Measurements from ENCODE around the gene FAM161B.
A peak's percentile ranks its signal among the peaks of the same experiment; 100 is the strongest.
"Not testable (repeated sequence)": the region's sequence is repeated elsewhere in the genome, so short reads cannot be mapped to it uniquely, and the experiment has no call there.

Gene FAM161B

GRCh38 chr14:73942180-73942579 is 7.7 kb downstream of the FAM161B start:
- no peak for DNase-seq

DNA sequence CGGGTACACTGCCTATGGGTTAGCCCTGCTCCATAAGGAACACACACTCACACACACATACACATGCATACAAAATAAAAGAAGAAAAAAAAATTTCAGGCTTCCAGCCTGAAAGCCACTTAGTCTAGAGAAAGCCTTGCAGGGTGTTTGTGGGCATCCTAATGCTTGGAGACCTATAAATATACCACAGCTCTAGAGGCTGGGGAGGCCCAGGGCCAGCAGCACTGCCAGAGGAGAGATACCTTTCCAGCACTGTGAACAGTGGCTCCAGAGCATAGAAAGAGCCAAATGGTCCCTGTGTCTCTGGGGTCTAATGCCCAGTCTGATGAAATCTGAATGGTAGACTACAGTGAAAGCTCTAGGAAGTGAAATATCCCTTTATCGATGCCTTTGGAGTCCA is 12.9 kb downstream of the FAM161B start:
- DNase-seq: no peak

DNA sequence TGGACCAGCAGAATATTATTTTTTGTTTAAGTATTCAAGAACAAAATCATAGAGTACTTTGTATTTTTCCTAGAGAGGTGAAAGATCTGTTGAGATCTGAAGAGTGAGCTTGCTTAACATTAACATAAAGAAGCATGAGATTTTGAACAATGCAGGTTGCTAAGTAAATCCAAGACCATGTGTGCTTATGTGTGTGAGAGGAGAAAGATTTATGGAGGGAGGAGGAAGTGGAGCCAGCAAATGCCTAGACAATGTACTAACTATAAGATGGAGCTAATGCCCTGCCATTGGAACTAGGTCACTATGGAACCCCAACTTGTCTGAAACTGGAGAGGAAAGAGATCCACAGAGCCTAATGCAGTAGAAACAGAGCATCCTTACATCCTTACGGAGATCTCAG is 13.3 kb downstream of the FAM161B start:
- no peak for DNase-seq

GRCh38 chr14:73935666-73936065 is 14.2 kb downstream of the FAM161B start:
- no peak for DNase-seq

- no peak for DNase-seq
Measured at GRCh38 chr14:73924337-73924736, 25.6 kb downstream of the FAM161B start.

DNA sequence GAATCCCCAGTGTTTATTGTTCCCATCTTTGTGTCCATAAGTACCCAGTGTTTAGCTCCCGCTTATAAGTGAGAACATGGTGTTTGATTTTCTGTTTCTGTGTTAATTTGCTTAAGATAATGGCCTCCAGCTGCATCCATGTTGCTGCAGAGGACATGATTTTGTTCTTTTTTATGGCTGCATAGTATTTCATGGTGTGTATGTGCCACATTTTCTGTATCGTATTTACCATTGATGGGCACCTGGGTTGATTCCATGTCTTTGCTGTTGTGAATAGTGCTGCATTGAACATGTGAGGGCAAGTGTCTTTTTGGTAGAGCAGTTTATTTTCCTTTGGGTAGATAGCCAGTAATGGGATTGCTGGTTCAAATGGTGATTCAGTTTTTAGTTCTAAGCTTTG is 30.4 kb downstream of the FAM161B start:
- not testable (repeated sequence) for DNase-seq

DNA sequence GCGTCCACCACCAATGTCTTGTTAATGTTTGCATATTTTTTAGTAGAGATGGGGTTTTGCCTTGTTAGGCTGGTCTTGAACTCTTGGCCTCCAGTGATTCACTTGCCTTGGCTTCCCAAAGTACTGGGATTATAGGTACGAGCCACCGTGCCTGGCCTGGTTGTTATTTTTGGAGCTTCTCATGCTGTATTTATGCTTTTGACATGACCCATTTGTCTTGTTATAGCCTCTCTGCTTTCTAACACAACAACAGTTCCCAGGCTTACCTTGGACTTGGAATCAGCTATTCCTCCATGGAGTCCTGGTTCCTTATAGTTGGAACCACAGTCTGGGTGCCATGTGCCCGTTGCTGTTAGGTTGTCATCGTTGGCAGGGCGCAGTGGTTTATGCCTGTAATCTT is 33.6 kb downstream of the FAM161B start:
- DNase-seq: no peak

DNA sequence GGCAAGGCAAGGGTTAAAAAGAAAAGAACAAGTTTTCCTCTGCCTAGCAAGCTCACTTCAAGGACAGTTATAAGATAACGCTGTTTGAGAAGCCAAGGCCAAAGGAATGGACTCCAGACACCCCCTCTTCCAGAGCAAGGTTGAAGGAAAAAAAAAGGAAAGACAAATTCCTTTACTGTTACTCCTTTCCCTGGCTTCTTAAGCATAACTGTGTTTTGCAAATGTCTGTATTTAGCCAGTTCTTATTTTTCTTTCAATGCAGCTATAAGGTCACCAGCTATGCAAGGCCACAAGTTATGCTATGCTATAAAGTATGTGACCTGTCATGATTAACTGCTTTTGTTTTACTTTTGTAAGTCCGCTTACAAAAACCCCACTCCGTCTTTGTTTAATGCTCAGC is 36.6 kb downstream of the FAM161B start:
- no peak for DNase-seq

DNA sequence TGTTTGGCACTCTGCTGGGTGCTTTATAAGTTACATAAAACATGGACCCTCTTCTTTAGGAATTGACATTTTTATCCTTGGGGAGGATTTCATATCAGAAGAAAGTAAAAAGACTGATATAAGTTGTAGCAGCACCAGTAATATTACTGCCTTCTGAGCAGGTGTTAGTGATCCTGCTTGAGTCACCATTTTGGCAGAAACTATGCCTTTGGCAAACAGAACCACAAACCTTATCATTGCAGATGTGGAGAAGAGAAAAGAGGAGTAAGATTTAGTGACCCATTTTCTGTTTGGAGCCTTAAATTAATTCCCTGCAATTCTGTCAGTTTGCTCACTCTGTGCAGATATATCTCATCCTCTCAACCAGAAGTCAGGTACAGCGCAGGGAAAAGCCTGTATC is 40.2 kb downstream of the FAM161B start:
- no peak for DNase-seq

DNA sequence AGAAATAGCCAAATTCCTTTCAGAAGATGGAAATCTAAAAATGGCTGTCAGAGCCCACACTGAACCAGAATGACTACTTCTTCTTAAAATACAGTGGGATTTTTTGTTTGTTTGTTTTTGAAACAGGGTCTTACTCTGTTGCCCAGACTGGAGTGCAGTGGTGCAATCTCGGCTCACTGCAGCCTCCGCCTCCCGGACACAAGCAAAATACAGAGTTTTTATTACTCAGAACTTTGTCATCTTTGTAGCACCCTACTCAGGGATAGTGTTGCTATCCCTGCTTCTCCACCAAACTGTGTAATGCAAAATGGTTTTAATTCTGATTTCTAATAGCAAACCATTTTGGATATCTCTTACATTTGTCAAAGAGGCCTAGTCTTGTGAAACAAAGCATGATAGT is 46.9 kb downstream of the FAM161B start:
- DNase-seq: no peak

- DNase-seq: no peak
Measured at GRCh38 chr14:73896521-73896920, 53.4 kb downstream of the FAM161B start.

DNA sequence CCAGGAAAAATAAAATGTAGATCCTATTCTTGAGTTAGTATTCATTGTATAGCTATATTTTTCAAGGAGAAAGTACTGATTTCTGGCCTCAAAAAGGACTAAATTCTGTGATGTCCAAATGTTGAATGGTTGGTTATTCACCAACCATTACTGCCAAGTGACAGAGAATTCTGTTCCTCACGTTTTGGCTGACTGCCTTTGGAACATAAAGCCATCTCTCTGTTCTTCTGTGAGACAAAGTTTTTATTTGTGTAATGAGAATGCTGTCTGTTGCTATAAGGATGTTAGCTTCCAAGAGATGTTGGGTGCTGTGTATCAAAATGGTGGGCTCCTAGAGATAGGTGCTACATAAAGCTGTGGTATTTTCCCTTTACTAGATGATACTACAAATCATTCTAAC is 54.0 kb downstream of the FAM161B start:
- no peak for DNase-seq

DNA sequence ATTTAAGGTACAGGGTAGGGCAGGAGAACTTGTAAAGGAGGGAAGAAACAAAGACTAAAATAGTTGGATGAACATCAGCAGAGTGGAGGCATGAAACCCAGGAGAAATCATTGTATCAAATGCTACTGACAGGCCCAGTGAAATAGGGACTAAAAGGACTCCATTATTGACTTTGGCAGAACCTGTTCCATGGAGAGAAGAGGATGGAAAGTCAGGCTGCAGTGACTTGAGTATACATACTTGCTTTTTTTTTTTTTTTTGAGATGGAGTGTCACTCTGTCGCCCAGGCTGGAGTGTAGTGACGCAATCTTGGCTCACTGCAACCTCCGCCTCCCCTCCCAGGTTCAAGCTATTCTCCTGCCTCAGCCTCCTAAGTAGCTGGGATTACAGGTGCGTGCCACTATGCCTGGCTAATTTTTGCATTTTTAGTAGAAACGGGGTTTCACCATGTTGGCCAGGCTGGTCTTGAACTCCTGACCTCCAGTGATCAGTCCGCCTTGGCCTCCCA is 55.7 kb downstream of the FAM161B start:
- not testable (repeated sequence) for DNase-seq

DNA sequence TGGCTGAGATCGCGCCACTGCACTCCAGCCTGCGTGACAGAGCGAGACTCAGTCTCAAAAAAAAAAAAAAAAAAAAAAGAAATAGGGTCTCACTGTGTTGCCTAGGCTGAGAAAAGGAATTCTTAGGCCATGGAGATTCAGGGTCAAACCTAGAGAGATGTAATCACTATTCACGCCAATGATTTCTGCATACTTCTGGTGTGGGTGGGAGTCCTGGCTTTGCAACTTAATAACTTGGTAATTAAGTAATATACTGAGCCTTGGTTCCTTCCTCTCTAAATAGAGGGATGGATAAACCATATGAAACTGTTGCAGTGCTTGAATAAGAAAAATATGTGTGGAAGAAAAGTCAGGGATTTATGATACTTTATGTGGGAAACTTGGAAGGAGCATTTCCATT is 60.5 kb downstream of the FAM161B start:
- DNase-seq: no peak

- DNase-seq: no peak
Measured at GRCh38 chr14:73888971-73889370, 60.9 kb downstream of the FAM161B start.

DNA sequence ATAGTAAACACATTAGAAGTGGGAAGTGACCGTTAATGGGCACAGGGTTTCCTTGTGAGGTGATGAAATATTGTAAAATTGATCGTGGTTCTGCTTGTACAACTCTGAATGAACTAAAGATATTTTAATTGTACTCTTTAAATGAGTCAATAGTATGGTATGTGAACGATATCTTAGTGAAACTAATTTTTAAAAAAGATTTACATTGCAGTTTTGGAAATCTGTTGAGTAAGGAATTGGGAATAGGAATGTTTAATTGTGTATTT is 61.5 kb downstream of the FAM161B start:
- no peak for DNase-seq

DNA sequence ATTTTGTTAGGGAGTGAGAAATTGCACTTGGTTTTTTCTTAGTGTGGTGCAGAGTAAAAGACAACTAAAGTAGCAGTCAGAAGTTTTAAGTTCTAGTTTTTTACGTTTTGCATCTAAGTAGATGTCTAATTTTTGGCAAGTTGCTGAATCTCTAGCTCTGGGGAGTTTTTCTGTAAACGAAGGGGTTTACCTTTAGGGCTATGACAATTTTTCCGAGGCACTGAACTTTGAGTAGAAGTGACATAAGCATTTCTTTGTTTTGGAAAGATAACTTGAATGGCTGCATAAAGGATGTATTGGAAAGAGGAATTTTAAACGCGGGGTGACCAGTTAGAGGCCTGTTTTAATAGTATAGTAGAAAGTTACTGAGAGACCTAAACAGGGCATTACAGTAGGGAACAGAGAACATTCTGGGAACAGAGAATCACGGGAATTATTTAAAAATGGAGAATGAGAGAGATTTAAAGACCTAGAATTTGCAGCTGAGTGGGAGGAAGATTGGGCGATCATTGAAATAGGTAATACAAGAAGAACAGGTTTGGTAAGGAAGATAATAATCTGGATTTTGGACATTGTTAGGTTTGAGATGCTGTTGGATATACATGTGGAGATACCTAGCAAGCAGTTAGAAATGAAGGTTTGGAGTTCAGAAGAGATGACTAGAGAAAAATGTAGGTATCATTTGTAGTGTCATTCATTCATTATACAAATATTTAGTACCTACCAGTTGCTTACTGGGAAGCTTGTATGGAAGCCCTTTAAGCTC is 62.0 kb downstream of the FAM161B start:
- no peak for DNase-seq

DNA sequence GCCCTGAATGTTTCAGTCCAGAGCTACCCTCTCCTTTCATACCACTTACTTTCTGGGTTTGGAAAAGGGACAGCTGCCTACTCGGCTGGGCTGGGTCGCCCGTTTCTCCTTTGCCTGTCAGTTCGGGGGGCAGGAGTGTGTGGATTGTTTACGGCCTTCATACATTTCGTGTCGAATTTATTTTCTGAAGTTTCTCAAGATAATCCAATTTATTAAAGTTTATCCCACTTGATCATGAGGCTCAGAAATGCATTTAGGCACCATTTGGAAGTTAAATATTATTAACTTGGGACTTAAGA is 62.6 kb downstream of the FAM161B start:
- DNase-seq: no peak

DNA sequence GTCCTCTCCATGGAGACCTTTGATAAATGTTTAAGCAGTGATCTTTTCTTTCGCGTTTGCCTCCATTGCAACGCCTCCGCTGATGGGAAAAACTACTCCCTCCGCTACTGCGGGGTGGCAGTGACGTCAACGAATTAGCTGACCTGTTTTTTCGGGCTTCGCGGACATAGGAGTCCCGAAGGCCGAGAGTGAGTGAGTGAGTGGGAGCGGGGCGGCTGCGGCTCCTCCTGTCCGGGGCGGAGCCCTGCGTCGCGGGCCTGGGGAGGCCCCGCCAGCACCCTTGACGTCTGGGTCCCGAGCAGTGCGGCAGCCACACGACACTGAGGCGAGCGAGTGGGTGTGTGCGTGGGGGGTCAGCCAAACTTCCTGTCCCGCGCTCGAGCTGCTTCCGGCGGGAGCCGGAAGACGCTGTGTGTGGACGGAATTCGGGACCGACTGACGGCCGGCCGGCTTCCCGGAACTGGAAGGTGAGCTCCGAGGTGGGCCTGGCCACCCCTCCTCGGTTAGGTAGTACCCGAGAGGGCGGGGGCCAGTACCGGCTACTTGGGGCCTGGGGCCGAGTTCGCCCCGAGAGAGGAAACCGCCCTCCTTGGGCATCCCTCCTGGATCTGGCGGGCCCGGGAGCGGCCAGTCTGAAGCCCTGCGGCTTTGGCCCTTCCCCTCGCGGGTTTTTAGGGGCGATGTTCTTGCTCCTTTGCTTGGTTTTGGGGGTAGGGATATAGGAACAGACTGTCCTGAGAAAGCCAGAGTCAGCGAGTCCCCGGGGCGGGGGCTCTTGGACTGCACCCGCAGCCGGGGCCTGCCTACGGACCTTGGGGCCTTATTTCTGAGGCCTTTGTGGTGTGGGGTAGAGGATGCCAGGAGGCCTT is 63.2 kb downstream of the FAM161B start, which contains the start of gene ZNF410:
ZNF410 (plus strand) TSS at position 411 of the 869 bp plus-strand sequence. CDS start 5,317 bp downstream, outside the sequence.
- DNase-seq: peak; percentile 96

DNA sequence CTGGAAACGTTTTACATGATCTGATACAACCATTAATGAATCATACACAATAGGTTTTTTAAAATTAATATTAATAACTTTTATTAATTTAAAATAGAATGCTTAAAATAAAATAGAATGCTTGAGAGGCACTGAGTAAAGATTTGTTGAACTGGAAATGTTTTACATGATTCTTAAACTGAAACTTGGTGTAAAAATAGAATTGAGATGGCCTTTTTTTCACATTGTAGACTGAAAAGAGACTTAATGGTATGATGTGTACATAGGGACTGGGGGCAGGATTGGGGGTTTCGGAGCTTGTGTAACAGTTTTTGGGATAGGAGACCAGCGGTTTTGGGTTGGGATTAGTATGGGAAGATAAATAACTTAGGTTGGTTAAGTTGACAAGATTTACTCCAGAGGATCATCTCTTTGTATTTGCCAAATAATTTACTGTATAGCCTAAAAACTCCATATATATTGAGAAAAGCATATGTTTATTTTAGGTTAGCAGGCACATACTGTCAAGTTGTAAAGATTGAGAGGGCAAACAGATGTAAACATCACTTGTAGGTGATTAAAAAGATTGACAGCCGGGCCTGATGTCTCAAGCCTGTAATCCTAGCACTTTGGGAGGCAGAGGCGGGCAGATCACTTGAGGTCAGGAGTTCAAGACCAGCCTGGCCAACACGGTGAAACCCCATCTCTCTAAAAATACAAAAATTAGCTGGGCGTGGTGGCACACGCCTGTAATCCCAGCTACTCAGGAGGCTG is 65.3 kb downstream of the FAM161B start:
- no peak for DNase-seq

Measured in retina (tissue), 1 donor.